ENCODE measurements around the gene TRIM14.

GRCh38 chr9:98162613-98163012 is 43.6 kb upstream of the TRIM14 start:
- TF ChIP-seq, protein P1, sequence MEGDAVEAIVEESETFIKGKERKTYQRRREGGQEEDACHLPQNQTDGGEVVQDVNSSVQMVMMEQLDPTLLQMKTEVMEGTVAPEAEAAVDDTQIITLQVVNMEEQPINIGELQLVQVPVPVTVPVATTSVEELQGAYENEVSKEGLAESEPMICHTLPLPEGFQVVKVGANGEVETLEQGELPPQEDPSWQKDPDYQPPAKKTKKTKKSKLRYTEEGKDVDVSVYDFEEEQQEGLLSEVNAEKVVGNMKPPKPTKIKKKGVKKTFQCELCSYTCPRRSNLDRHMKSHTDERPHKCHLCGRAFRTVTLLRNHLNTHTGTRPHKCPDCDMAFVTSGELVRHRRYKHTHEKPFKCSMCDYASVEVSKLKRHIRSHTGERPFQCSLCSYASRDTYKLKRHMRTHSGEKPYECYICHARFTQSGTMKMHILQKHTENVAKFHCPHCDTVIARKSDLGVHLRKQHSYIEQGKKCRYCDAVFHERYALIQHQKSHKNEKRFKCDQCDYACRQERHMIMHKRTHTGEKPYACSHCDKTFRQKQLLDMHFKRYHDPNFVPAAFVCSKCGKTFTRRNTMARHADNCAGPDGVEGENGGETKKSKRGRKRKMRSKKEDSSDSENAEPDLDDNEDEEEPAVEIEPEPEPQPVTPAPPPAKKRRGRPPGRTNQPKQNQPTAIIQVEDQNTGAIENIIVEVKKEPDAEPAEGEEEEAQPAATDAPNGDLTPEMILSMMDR (IDR thresholded peaks at IDR 0.05; ENCODE audit: low read depth, low read length): no peak
- TF ChIP-seq POLR2A (IDR thresholded peaks at IDR 0.05; ENCODE audit: extremely low read depth, insufficient read length) (no peak), MYC (IDR thresholded peaks at IDR 0.05; ENCODE audit: low read depth, low read length) (no peak)
